Parietal lobe (tissue), 1 donor: Measurements from ENCODE around the gene ATP6V1E1. TPM values are rescaled to one million over a fixed set of nuclear protein-coding genes. Genes with fewer than 3 reads are reported as not detected.

Experiments
- total RNA-seq: library from RNA; depleted of rRNA; stranded (reverse); fragments of >200 nt; gene quantifications from one replicate; pipeline ENCODE4 v1.2.3, GENCODE V29; 2014

The ATP6V1E1 gene
- total RNA-seq: 98.9 TPM

DNA sequence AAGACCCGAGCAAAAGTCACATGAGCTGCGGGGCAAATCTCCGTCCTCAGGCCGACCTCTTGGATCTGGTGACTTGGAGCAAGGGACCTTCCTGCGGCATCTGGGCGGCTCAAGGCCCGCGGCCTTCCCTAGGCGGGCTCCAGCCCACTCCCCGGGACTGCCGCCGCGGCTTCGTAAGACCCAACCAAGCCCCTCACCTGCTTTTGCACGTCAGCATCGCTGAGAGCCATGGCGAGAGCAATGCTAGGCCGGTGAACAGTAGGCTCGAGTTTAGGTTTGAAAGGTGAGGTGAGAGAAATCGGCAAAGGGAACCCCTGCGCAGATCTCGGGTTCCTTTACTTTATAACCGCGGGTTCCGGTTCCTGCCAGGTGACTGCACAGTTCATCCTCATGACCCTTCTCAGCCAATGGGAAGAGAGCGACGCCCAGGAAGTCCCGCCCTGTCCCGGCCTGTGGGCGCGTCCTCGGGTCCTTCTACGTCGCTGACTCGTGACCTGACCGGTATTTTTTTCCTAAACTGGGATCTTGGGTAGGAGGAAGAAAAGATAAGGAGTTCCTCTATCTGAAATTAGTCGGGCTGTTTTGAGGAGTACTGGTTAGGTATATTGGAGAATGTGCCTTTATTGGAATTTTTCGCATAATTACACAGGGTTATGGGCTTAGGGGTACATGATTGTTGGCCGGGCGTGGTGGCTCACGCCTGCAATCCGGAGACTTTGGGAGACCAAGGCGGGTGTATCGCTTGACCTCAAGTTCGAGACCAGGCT, at the start of gene ATP6V1E1:
TSS of gene ATP6V1E1 (minus strand) at position 344 of the 767 bp plus-strand sequence. CDS start at position 230, 114 bp downstream.

DNA sequence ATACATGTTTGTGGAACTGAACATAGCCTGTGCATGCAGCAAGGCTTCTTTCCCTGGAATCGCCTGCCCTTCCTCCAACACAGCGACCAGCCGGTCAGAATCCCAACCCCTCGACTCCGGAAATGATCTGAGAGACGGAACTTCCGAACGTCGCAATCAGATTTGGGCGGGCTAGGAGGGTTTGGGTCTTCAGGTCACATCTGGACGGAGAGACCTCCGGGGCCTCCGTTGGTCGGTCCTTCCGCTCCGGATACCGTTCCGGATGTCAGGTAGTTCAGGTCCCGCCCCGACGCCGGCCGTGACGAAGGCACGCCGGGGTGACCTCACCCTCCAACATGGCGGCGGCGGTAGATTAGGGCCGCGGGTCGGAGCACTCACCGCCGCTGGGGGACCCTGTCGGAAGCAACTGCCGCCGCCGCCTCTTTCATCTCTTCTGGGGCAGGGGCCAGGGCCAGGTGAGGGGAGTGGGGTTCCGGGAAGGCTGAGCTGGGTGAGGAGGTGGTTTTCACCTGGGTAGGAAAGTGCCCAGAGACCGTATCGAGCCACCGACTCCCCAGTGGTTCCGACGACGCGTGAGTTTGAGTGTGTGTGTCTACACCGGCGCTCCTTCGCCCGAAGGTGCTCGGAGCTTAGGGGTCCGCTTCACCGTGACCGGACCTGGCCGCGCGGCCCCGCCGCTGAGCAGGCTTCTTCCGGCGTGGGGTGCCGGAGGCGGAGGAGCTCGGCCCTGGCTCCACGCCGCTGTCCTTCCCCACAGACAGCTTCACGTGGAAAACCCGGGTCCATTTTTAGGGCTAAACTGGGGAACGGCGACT, 10.1 kb upstream of the ATP6V1E1 start, which contains the start of gene BCL2L13:
TSS of gene BCL2L13 (plus strand) at position 326 of the 815 bp plus-strand sequence. CDS start 16,955 bp downstream, outside the sequence.

GRCh38 chr22:17562906-17563870, 65.4 kb downstream of the ATP6V1E1 start, which contains the start of gene SLC25A18:
TSS of gene SLC25A18 (plus strand) at chr22:17563498. CDS start at chr22:17579945, 16,447 bp downstream.

Other genes starting within 250 kb of the ATP6V1E1 start
- gene SLC25A18, start 65.3 kb downstream of the ATP6V1E1 start, total RNA-seq: 5.0 TPM
- gene BCL2L13, start 10.0 kb upstream of the ATP6V1E1 start, total RNA-seq: 47.9 TPM
- 44.8 TPM for gene BID, start 145.7 kb upstream of the ATP6V1E1 start, total RNA-seq